GM21723 (cell line): ENCODE results near the gene MEF2A.

ENCODE experiments used
- ATAC-seq: cut with Tn5 transposase; IDR thresholded peaks from one replicate; pipeline ENCODE4 v1.9.1; 2021; ENCODE audit warnings: mild to moderate bottlenecking, moderate library complexity; ENCODE audit not compliant: unreplicated experiment

Gene MEF2A

GRCh38 chr15:99604865-99605264, 39.1 kb downstream of the MEF2A start:
- ATAC-seq, result no peak

GRCh38 chr15:99605490-99605931, 39.7 kb downstream of the MEF2A start:
- no peak for ATAC-seq

- ATAC-seq, result no peak
These were observed 40.2 kb downstream of the MEF2A start for GRCh38 chr15:99605990-99606389.

- ATAC-seq, result no peak
These were observed 40.9 kb downstream of the MEF2A start for GRCh38 chr15:99606646-99607045.

- no peak for ATAC-seq
These were observed 47.7 kb downstream of the MEF2A start for GRCh38 chr15:99613481-99613880.

- ATAC-seq, result no peak
These were observed 48.3 kb downstream of the MEF2A start for GRCh38 chr15:99613887-99614647.

- no peak for ATAC-seq
These were observed 49.0 kb downstream of the MEF2A start for GRCh38 chr15:99614749-99615288.

GRCh38 chr15:99615460-99615859, 49.7 kb downstream of the MEF2A start:
- ATAC-seq, result no peak

GRCh38 chr15:99616129-99616528, 50.3 kb downstream of the MEF2A start:
- ATAC-seq, result no peak

- no peak for ATAC-seq
These were observed 51.1 kb downstream of the MEF2A start for GRCh38 chr15:99616773-99617342.

- no peak for ATAC-seq
These were observed 53.2 kb downstream of the MEF2A start for GRCh38 chr15:99618941-99619411.

- ATAC-seq, result no peak
These were observed 53.9 kb downstream of the MEF2A start for GRCh38 chr15:99619712-99620111.

GRCh38 chr15:99620178-99620577, 54.4 kb downstream of the MEF2A start:
- ATAC-seq, result no peak

- no peak for ATAC-seq
These were observed 56.0 kb downstream of the MEF2A start for GRCh38 chr15:99621767-99622166.

GRCh38 chr15:99628374-99629001, 62.7 kb downstream of the MEF2A start:
- no peak for ATAC-seq

- ATAC-seq, result peak; percentile 6
These were observed 64.9 kb downstream of the MEF2A start for GRCh38 chr15:99630607-99631131.

GRCh38 chr15:99631255-99631654, 65.5 kb downstream of the MEF2A start:
- ATAC-seq, result peak; percentile 96

- no peak for ATAC-seq
These were observed 66.7 kb downstream of the MEF2A start for GRCh38 chr15:99632521-99632920.

- ATAC-seq, result no peak
These were observed 67.9 kb downstream of the MEF2A start for GRCh38 chr15:99633655-99634054.

GRCh38 chr15:99634576-99634975, 68.8 kb downstream of the MEF2A start:
- ATAC-seq, result no peak

- ATAC-seq, result no peak
These were observed 69.4 kb downstream of the MEF2A start for GRCh38 chr15:99635145-99635544.
